Measurements from ENCODE around the gene OPA1. TPM values are rescaled to one million over a fixed set of nuclear protein-coding genes. Genes with fewer than 3 reads are reported as not detected.

OPA1 gene
- total RNA-seq, 2 experiments from 2014 or later = 43.2 to 57.3 TPM

DNA sequence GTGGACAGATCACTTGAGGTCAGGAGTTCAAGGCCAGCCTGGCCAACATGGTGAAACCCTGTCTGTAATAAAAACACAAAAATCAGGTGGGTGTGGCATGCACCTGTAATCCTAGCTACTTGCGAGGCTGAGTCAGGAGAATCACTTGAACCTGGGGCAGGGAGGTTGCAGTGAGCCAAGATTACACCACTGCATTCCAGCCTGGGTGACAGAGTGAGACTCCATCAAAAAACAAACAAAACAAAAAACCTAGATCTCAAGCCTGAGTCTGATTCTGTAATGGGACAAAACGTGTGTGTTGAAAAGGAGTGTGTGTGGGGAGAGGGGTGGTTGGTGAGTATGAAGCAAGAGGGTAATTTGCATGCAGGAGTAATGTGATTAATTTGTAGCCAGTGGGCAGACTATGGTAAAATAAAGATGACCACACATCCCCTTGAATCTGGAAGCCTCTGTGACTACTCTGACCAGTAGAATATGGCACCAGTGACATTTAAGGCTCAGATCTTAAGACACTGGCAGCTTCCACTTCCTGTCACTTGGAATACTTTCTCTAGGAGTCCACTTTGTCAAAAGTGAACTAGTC, 18.4 kb upstream of the OPA1 start:
- CTCF ChIA-PET (ENCODE audit: unreplicated experiment) = no interaction called here
- Histone ChIP-seq H4K20me1 (ENCODE audit: insufficient read depth, low read length) (no peaks in the 10 kb centered on the region), H3K27ac (ENCODE audit: low read depth, low read length, poor library complexity, severe bottlenecking) (no peak overlapping the region), H3K9me3 (ENCODE audit: low read length) (no peaks in the 10 kb centered on the region), H3K4me1 (ENCODE audit: insufficient read depth, low read length, poor library complexity, severe bottlenecking) (no peaks in the 10 kb centered on the region), H3K4me2 (ENCODE audit: low read length) (no peak overlapping the region), H3K36me3 (ENCODE audit: insufficient read depth, low read length) (no peaks in the 10 kb centered on the region), H3K9me2 (ENCODE audit: insufficient read depth, low read length) (no peaks in the 10 kb centered on the region), H3K79me2 (ENCODE audit: insufficient read depth, low read depth, low read length) (no peaks in the 10 kb centered on the region), H3K4me3 (ENCODE audit: low read depth, low read length, poor library complexity, severe bottlenecking) (no peak overlapping the region), H2AFZ (ENCODE audit: low read length) (no peak overlapping the region)
- BruUV-seq (replicated peaks) = no TSS peak
- intact Hi-C loops (cut with micrococcal nuclease; ENCODE audit: unreplicated experiment) = loop anchor here (5.0 kb wide), 3 partner anchors 757 to 1107 kb away; no protein-coding TSS in a partner anchor
- DNase-seq (ENCODE audit: low spot score) = no peak
- no peak for TF ChIP-seq EZH2phosphoT487 (IDR thresholded peaks at IDR 0.05; ENCODE audit: borderline replicate concordance, low read depth, low read length)
- TF ChIP-seq CTCF (conservative IDR thresholded peaks at IDR 0.05; ENCODE audit: low read length) = no peak
- POLR2A ChIA-PET = no interaction called here

- no peak overlapping the region for H3K4me2 ChIP-seq (ENCODE audit: low read length)
- no peak for DNase-seq (ENCODE audit: low spot score)
- intact Hi-C loops (cut with micrococcal nuclease; ENCODE audit: unreplicated experiment) = no loop called here
- no peaks in the 10 kb centered on the region for H3K9me2 ChIP-seq (ENCODE audit: insufficient read depth, low read length)
- no TSS peak for BruUV-seq (replicated peaks)
- no peaks in the 10 kb centered on the region for H3K4me1 ChIP-seq (ENCODE audit: insufficient read depth, low read length, poor library complexity, severe bottlenecking)
- no peak overlapping the region for H3K27ac ChIP-seq (ENCODE audit: low read depth, low read length, poor library complexity, severe bottlenecking)
- CTCF ChIA-PET (ENCODE audit: unreplicated experiment) = no interaction called here
- H3K9me3 ChIP-seq (ENCODE audit: low read length) = no peaks in the 10 kb centered on the region
- no peaks in the 10 kb centered on the region for H3K79me2 ChIP-seq (ENCODE audit: insufficient read depth, low read depth, low read length)
- H4K20me1 ChIP-seq (ENCODE audit: insufficient read depth, low read length) = no peaks in the 10 kb centered on the region
- H3K4me3 ChIP-seq (ENCODE audit: low read depth, low read length, poor library complexity, severe bottlenecking) = no peak overlapping the region
- no peaks in the 10 kb centered on the region for H3K36me3 ChIP-seq (ENCODE audit: insufficient read depth, low read length)
- TF ChIP-seq EZH2phosphoT487 (IDR thresholded peaks at IDR 0.05; ENCODE audit: borderline replicate concordance, low read depth, low read length) (no peak), CTCF (conservative IDR thresholded peaks at IDR 0.05; ENCODE audit: low read length) (no peak)
- no peak overlapping the region for H2AFZ ChIP-seq (ENCODE audit: low read length)
- POLR2A ChIA-PET = no interaction called here
Measured at GRCh38 chr3:193585530-193585929, 7.5 kb upstream of the OPA1 start.

DNA sequence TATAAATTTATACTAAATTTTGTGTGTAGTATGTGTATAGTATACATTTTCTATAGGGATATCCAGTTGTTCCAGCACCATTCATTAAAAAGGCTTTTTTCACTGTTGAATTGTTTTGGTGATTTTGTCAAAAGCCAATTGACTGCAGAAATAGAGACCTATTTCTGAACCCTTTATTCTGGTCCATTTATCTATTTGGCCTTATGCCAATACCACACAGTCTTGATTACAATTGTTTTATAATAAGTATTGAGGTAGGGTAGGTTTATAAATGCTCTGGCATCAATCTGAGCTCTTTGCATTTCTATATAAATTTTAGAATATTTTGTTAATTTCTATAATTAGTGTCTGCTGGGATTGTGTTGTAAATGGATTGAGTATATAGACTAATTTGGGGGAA, 6.5 kb upstream of the OPA1 start:
- Histone ChIP-seq H3K4me3 (ENCODE audit: low read depth, low read length, poor library complexity, severe bottlenecking) (no peak overlapping the region), H2AFZ (ENCODE audit: low read length) (no peak overlapping the region), H3K9me3 (ENCODE audit: low read length) (no peaks in the 10 kb centered on the region), H3K4me2 (ENCODE audit: low read length) (no peak overlapping the region), H3K79me2 (ENCODE audit: insufficient read depth, low read depth, low read length) (no peaks in the 10 kb centered on the region), H3K4me1 (ENCODE audit: insufficient read depth, low read length, poor library complexity, severe bottlenecking) (no peaks in the 10 kb centered on the region), H3K9me2 (ENCODE audit: insufficient read depth, low read length) (no peaks in the 10 kb centered on the region), H3K36me3 (ENCODE audit: insufficient read depth, low read length) (no peaks in the 10 kb centered on the region), H3K27ac (ENCODE audit: low read depth, low read length, poor library complexity, severe bottlenecking) (no peak overlapping the region), H4K20me1 (ENCODE audit: insufficient read depth, low read length) (no peaks in the 10 kb centered on the region)
- BruUV-seq (replicated peaks) = no TSS peak
- POLR2A ChIA-PET = interaction anchor here (0.6 kb wide), 1 partner anchor 102 kb away, joined by 8 read pairs; no protein-coding TSS in a partner anchor
- TF ChIP-seq EZH2phosphoT487 (IDR thresholded peaks at IDR 0.05; ENCODE audit: borderline replicate concordance, low read depth, low read length) (no peak), CTCF (conservative IDR thresholded peaks at IDR 0.05; ENCODE audit: low read length) (no peak)
- no peak for DNase-seq (ENCODE audit: low spot score)
- intact Hi-C loops (cut with micrococcal nuclease; ENCODE audit: unreplicated experiment) = no loop called here
- CTCF ChIA-PET (ENCODE audit: unreplicated experiment) = no interaction called here
